ENCODE data around the gene UBL4B.

Gene UBL4B

GRCh38 chr1:110152133-110152785 lies 40.0 kb downstream of the UBL4B start:
- in situ Hi-C loops (cut with HindIII; ENCODE audit: low pct_ligation_motif_present, low sequenced_read_pairs): no loop called here
- Histone ChIP-seq H3K27me3 (replicated peaks) (peaks cover 7% of the 10 kb centered on the region), H3K4me3 (ENCODE audit: low read depth, low read length) (no peak overlapping the region), H3K36me3 (replicated peaks) (no peaks in the 10 kb centered on the region), H3K27ac (no peak overlapping the region)
- no peak for TF ChIP-seq CTCF (IDR thresholded peaks at IDR 0.05; ENCODE audit: low read depth, low read length, missing control alignments)
- DNase-seq: peak; percentile 20

- peaks cover 4% of the 10 kb centered on the region for H3K27me3 ChIP-seq (replicated peaks)
Measured at GRCh38 chr1:110153407-110153950, 41.2 kb downstream of the UBL4B start.

GRCh38 chr1:110155878-110156522 lies 43.8 kb downstream of the UBL4B start:
- peaks cover 1% of the 10 kb centered on the region for H3K27me3 ChIP-seq (replicated peaks)
- DNase-seq: peak; percentile 64

More at GRCh38 chr1:110153407-110153950, 41.2 kb downstream of the UBL4B start:
- H3K4me3 ChIP-seq (ENCODE audit: low read depth, low read length): no peak overlapping the region
- DNase-seq: no peak
- in situ Hi-C loops (cut with HindIII; ENCODE audit: low pct_ligation_motif_present, low sequenced_read_pairs): no loop called here
- no peak for TF ChIP-seq CTCF (IDR thresholded peaks at IDR 0.05; ENCODE audit: low read depth, low read length, missing control alignments)
- H3K36me3 ChIP-seq (replicated peaks): no peaks in the 10 kb centered on the region
- no peak overlapping the region for H3K27ac ChIP-seq

GRCh38 chr1:110158261-110158660 lies 46.0 kb downstream of the UBL4B start:
- Histone ChIP-seq H3K36me3 (replicated peaks) (no peaks in the 10 kb centered on the region), H3K4me3 (ENCODE audit: low read depth, low read length) (no peak overlapping the region), H3K27ac (no peak overlapping the region), H3K27me3 (replicated peaks) (no peaks in the 10 kb centered on the region)
- DNase-seq: no peak
- no peak for TF ChIP-seq CTCF (IDR thresholded peaks at IDR 0.05; ENCODE audit: low read depth, low read length, missing control alignments)
- in situ Hi-C loops (cut with HindIII; ENCODE audit: low pct_ligation_motif_present, low sequenced_read_pairs): no loop called here

More at GRCh38 chr1:110155878-110156522, 43.8 kb downstream of the UBL4B start:
- no peak overlapping the region for H3K27ac ChIP-seq
- in situ Hi-C loops (cut with HindIII; ENCODE audit: low pct_ligation_motif_present, low sequenced_read_pairs): no loop called here
- H3K4me3 ChIP-seq (ENCODE audit: low read depth, low read length): no peak overlapping the region
- no peaks in the 10 kb centered on the region for H3K36me3 ChIP-seq (replicated peaks)
- TF ChIP-seq CTCF (IDR thresholded peaks at IDR 0.05; ENCODE audit: low read depth, low read length, missing control alignments): no peak

- no peak for DNase-seq
- H3K27ac ChIP-seq: no peak overlapping the region
- no peak for TF ChIP-seq CTCF (IDR thresholded peaks at IDR 0.05; ENCODE audit: low read depth, low read length, missing control alignments)
- no peak overlapping the region for H3K4me3 ChIP-seq (ENCODE audit: low read depth, low read length)
- H3K36me3 ChIP-seq (replicated peaks): no peaks in the 10 kb centered on the region
- no peaks in the 10 kb centered on the region for H3K27me3 ChIP-seq (replicated peaks)
- in situ Hi-C loops (cut with HindIII; ENCODE audit: low pct_ligation_motif_present, low sequenced_read_pairs): no loop called here
Measured at GRCh38 chr1:110159168-110159567, 46.9 kb downstream of the UBL4B start.
